Vagina (tissue), 2 donors: ENCODE measurements around the gene RPL18. TPM values are rescaled to one million over a fixed set of nuclear protein-coding genes. Genes with fewer than 3 reads are reported as not detected.
"Not testable (repeated sequence)": the region's sequence is repeated elsewhere in the genome, so short reads cannot be mapped to it uniquely, and the experiment has no call there.

Experiments
- DNase-seq, 2 donors: peaks; one replicate each; pipeline ENCODE4 v3.0.0-alpha.2; 2017; ENCODE audit errors: extremely low spot score in 2 of 2
- H3K27ac ChIP-seq: fragments of 200-600 bp; sonication (generic); one replicate; pipeline ENCODE4 v1.5.1; 2019
- H3K27me3 ChIP-seq: fragments of 200-600 bp; sonication (generic); one replicate; pipeline ENCODE4 v1.5.1; 2019
- H3K36me3 ChIP-seq, 2 donors: fragments of 200-600 bp; sonication (generic); one replicate each; pipeline ENCODE4 v1.5.1; 2017 to 2019
- H3K4me1 ChIP-seq: fragments of 200-600 bp; sonication (generic); one replicate; pipeline ENCODE4 v1.5.1; 2019
- H3K4me3 ChIP-seq, 2 donors: fragments of 200-600 bp; sonication (generic); 1 replicate in 1 of 2; 2 replicates in 1 of 2; pipeline ENCODE4 v1.5.1; 2016 to 2019
- H3K9me3 ChIP-seq: fragments of 200-600 bp; sonication (generic); one replicate; pipeline ENCODE4 v1.5.1; 2019
- POLR2A ChIP-seq, 2 donors: fragments of 450-650 bp; IDR thresholded peaks; one replicate each; pipeline ENCODE4 v1.6.1; 2017; ENCODE audit warnings: antibody characterized with exemption in 2 of 2, mild to moderate bottlenecking in 2 of 2, moderate library complexity in 2 of 2
- POLR2AphosphoS5 ChIP-seq, 2 donors: sonication (generic); formaldehyde crosslinking; IDR thresholded peaks; one replicate each; pipeline ENCODE4 v1.9.0; 2017; ENCODE audit warnings: antibody characterized with exemption in 2 of 2, mild to moderate bottlenecking in 2 of 2, low read depth in 1 of 2; ENCODE audit not compliant: insufficient read depth in 1 of 2
- intact Hi-C: fragments of 100-400 bp; cut with DNase I; formaldehyde crosslinking; loops from one replicate; pipeline ENCODE4 v1.15.1; 2023
- total RNA-seq: library from RNA; depleted of rRNA; stranded (reverse); fragments of >200 nt; gene quantifications from one replicate; pipeline ENCODE4 v1.2.3, GENCODE V29; 2016
- TF ChIP-seq, protein P1 (sequence below), 3 experiments: fragments of 450-650 bp in 2 of 3; fragments of 200-600 bp in 1 of 3; sonication (generic) in 1 of 3; IDR thresholded peaks; one replicate each; pipeline ENCODE4 v1.5.1; 2017 to 2019; ENCODE audit warnings: antibody characterized with exemption in 3 of 3, mild to moderate bottlenecking in 2 of 3, moderate library complexity in 2 of 3

Gene RPL18
- total RNA-seq, 1 donor from 2014 or later, result 2,346 TPM

DNA sequence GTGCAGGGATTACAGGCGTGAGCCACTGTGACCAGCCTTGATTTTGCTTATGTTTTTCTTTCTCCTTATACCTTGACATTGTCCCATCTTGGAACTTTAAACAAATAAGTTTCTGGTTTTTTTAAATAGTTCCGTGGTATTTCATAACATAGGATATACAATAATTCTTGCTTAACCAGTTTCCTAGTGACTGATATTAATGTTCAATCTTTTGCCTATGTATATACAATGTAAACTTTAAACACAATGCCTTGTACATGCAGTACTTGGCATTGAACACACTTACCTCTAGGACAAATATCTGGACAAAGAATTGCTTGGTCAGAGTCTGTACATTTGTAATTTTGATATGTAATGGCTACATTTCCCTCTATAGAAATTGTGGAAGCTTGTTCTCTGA, 36.8 kb downstream of the RPL18 start:
- intact Hi-C loops, result no loop called here
- H3K9me3 ChIP-seq, result no peaks in the 10 kb centered on the region

DNA sequence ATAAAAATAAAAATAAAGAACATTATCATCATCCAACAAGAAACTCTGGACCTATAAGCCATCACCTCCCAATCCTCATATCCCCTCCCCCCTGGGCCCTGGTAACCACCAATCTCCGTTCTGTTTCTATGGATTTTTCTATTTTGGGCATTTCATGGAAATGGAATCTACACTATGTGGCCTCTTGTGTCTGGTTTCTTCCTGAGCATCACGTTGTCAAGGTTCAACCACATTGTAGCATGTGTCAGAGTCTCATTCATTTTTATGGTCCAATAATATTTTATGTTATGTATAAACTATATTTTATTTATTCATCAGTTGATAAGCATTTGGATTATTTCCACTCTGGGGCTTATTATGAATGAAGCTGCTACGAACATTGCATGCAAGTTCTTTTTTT, 40.1 kb downstream of the RPL18 start:
- H3K9me3 ChIP-seq, result no peaks in the 10 kb centered on the region

More for the DNA sequence above, 36.8 kb downstream of the RPL18 start:
- no peak for TF ChIP-seq POLR2AphosphoS5 (IDR thresholded peaks at IDR 0.05; ENCODE audit: insufficient read depth in 1 of 2, low read depth in 1 of 2)
- TF ChIP-seq, protein P1, sequence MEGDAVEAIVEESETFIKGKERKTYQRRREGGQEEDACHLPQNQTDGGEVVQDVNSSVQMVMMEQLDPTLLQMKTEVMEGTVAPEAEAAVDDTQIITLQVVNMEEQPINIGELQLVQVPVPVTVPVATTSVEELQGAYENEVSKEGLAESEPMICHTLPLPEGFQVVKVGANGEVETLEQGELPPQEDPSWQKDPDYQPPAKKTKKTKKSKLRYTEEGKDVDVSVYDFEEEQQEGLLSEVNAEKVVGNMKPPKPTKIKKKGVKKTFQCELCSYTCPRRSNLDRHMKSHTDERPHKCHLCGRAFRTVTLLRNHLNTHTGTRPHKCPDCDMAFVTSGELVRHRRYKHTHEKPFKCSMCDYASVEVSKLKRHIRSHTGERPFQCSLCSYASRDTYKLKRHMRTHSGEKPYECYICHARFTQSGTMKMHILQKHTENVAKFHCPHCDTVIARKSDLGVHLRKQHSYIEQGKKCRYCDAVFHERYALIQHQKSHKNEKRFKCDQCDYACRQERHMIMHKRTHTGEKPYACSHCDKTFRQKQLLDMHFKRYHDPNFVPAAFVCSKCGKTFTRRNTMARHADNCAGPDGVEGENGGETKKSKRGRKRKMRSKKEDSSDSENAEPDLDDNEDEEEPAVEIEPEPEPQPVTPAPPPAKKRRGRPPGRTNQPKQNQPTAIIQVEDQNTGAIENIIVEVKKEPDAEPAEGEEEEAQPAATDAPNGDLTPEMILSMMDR (IDR thresholded peaks at IDR 0.05), result no peak
- TF ChIP-seq POLR2A (IDR thresholded peaks at IDR 0.05), result no peak
- no peaks in the 10 kb centered on the region for H3K27me3 ChIP-seq
- no peak overlapping the region for H3K4me3 ChIP-seq
- no peak overlapping the region for H3K27ac ChIP-seq
- no peak for DNase-seq
- peaks cover 13% of the 10 kb centered on the region for H3K4me1 ChIP-seq
- no peaks in the 10 kb centered on the region for H3K36me3 ChIP-seq

DNA sequence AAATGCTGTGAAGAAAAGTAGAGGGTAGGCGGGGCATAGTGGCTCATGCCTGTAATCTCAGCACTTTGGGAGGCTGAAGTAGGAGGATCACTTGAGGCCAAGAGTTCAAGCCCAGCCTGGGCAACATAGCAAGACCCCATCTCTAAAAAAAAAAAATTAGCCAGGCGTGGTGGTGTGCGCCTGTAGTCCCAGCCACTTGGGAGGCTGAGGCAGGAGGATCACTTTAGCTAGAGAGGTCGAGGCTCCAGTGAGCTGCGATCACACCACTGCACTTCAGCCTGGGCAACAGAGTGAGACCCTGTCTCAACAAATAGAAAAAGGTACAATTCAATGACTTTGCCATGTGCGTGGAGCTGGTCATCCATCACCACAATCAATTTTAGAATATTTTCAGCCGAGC, 41.1 kb downstream of the RPL18 start:
- H3K36me3 ChIP-seq, H3K9me3 ChIP-seq, H3K4me3 ChIP-seq, H3K27ac ChIP-seq, DNase-seq, H3K27me3 ChIP-seq, intact Hi-C loops, H3K4me1 ChIP-seq: not testable (repeated sequence)

More for the DNA sequence above, 40.1 kb downstream of the RPL18 start:
- no peak for TF ChIP-seq POLR2A (IDR thresholded peaks at IDR 0.05)
- TF ChIP-seq POLR2AphosphoS5 (IDR thresholded peaks at IDR 0.05; ENCODE audit: insufficient read depth in 1 of 2, low read depth in 1 of 2), result no peak
- TF ChIP-seq, protein P1 (IDR thresholded peaks at IDR 0.05), result no peak
- no peak overlapping the region for H3K27ac ChIP-seq
- intact Hi-C loops, result no loop called here
- H3K27me3 ChIP-seq, result no peaks in the 10 kb centered on the region
- H3K36me3 ChIP-seq, result no peaks in the 10 kb centered on the region
- H3K4me1 ChIP-seq, result no peaks in the 10 kb centered on the region
- no peak for DNase-seq
- H3K4me3 ChIP-seq, result no peak overlapping the region

DNA sequence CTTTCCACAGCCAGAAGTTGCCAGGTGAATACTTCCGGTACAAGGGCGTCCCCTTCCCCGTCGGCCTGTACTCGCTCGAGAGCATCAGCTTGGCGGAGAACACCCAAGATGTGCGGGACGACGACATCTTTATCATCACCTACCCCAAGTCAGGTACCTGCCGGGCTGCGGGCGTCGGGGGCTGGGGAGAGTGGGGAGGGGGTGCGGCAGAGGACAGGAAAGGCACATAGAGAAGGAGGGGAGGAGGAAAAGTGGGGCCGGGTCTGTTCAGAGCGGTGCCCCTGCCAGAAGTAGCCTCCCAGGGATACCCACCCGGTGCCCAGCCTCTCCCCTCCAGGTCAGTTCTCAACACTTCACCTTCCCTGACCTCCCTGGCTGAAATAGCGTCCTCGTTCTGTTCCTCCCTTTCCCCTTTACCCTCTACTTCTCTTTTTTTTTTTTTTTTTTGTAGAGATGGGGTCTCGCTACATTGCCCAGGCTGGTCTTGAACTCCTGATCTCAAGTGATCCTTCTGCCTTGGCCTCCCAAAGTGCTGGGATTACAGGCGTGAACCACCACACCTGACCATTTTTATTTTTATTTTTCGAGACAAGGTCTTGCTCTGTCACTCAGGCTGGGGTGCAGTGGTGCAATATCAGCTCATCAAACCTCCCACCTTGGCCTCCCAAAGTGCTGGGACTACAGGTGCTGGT, 42.9 kb downstream of the RPL18 start:
- no peak for DNase-seq
- TF ChIP-seq, protein P1 (IDR thresholded peaks at IDR 0.05), result no peak
- no peak for TF ChIP-seq POLR2AphosphoS5 (IDR thresholded peaks at IDR 0.05; ENCODE audit: insufficient read depth in 1 of 2, low read depth in 1 of 2)
- Histone ChIP-seq H3K4me1 (no peaks in the 10 kb centered on the region), H3K27ac (no peak overlapping the region), H3K27me3 (no peaks in the 10 kb centered on the region), H3K36me3 (no peaks in the 10 kb centered on the region), H3K9me3 (no peaks in the 10 kb centered on the region), H3K4me3 (no peak overlapping the region)
- intact Hi-C loops, result no loop called here

DNA sequence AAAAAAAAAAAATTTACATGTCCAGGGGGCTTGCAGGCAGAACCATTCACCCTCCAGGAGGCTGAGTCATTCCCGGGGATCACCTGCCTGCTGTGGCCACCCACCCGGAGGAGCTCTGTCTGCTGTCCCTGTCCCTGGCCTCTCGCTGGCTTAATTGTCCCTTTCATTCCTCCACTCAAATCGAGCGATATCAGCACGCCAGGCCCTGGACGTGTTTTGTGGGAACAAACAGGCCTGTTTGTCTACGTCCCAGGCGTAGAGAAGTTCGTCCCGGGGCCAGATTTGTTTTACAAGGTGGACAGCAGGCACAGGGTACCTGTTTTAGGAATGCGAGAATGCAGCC, 45.8 kb downstream of the RPL18 start:
- no peak for DNase-seq
- TF ChIP-seq POLR2A (IDR thresholded peaks at IDR 0.05) (no peak), POLR2AphosphoS5 (IDR thresholded peaks at IDR 0.05; ENCODE audit: insufficient read depth in 1 of 2, low read depth in 1 of 2) (no peak)
- TF ChIP-seq, protein P1 (IDR thresholded peaks at IDR 0.05), result no peak
- Histone ChIP-seq H3K4me3 (no peak overlapping the region), H3K36me3 (no peaks in the 10 kb centered on the region), H3K4me1 (peaks cover 9% of the 10 kb centered on the region), H3K27ac (no peak overlapping the region), H3K27me3 (no peaks in the 10 kb centered on the region), H3K9me3 (no peaks in the 10 kb centered on the region)
- intact Hi-C loops, result no loop called here
